Kidney tubule cell (primary cell): ENCODE results near the gene GFI1B.

ENCODE experiments used
- DNase-seq: peaks from one replicate; pipeline ENCODE4 v3.0.0-alpha.2; 2018; ENCODE audit warnings: low spot score

The GFI1B gene

GRCh38 chr9:133014696-133015095, 36.2 kb downstream of the GFI1B start:
- DNase-seq: no peak

- peak; percentile 8 for DNase-seq
These were observed 44.8 kb downstream of the GFI1B start for GRCh38 chr9:133023117-133023890.

- DNase-seq: no peak
These were observed 47.9 kb downstream of the GFI1B start for GRCh38 chr9:133026426-133026825.

GRCh38 chr9:133027134-133027533, 48.6 kb downstream of the GFI1B start:
- no peak for DNase-seq

- DNase-seq: no peak
These were observed 49.7 kb downstream of the GFI1B start for GRCh38 chr9:133028221-133028620.

- no peak for DNase-seq
These were observed 51.5 kb downstream of the GFI1B start for GRCh38 chr9:133029994-133030316.

GRCh38 chr9:133030317-133031129, 52.0 kb downstream of the GFI1B start, which contains the start of gene GTF3C5:
TSS of gene GTF3C5 (plus strand) at chr9:133030997. CDS start at chr9:133031012, 15 bp downstream.
- peak; percentile 99 for DNase-seq

GRCh38 chr9:133031130-133031422, 52.6 kb downstream of the GFI1B start:
- no peak for DNase-seq

GRCh38 chr9:133031496-133031911, 53.0 kb downstream of the GFI1B start:
- peak; percentile 78 for DNase-seq

GRCh38 chr9:133032171-133032570, 53.7 kb downstream of the GFI1B start:
- no peak for DNase-seq

- peak; percentile 10 for DNase-seq
These were observed 57.2 kb downstream of the GFI1B start for GRCh38 chr9:133035669-133036068.

- DNase-seq: no peak
These were observed 59.5 kb downstream of the GFI1B start for GRCh38 chr9:133037775-133038515.

GRCh38 chr9:133040892-133041479, 62.5 kb downstream of the GFI1B start:
- DNase-seq: peak; percentile 44
